Naive thymus-derived CD4-positive, alpha-beta T cell (primary cell): ENCODE measurements around the gene DCLRE1C. TPM values are rescaled to one million over a fixed set of nuclear protein-coding genes. Genes with fewer than 3 reads are reported as not detected.
A peak's percentile ranks its signal among the peaks of the same experiment; 100 is the strongest.

Experiments
- ATAC-seq: fragments of 150-1000 bp; cut with Tn5 transposase; 2 replicates; pipeline ENCODE4 v1.10.0; 2021; ENCODE audit warnings: mild to moderate bottlenecking, moderate library complexity
- CTCF ChIA-PET: fragments of 350-600 bp; sonication (Branson Sonifier 250); formaldehyde crosslinking; loops from one replicate; lab custom pipeline; 2021; ENCODE audit warnings: antibody characterized with exemption; lab: Charles Lee
- POLR2A ChIA-PET: fragments of 350-600 bp; sonication (Branson Sonifier 250); formaldehyde crosslinking; loops from one replicate; lab custom pipeline; 2021; ENCODE audit warnings: antibody characterized with exemption, inconsistent platforms; lab: Charles Lee
- DNase-seq, 9 donors: peaks; one replicate each; pipeline versions ENCODE4 v3.0.0 to v3.0.0-alpha.2; 2020 to 2022; ENCODE audit warnings: mixed read lengths in 1 of 9
- H3K27ac ChIP-seq: one replicate; pipeline ENCODE4 v1.7.0; 2013; ENCODE audit warnings: mild to moderate bottlenecking, low read depth, low read length, moderate library complexity
- H3K27me3 ChIP-seq, 2 donors: one replicate each; pipeline ENCODE4 v1.7.0; 2013; ENCODE audit warnings: low read length in 2 of 2, mild to moderate bottlenecking in 2 of 2, moderate library complexity in 2 of 2; ENCODE audit not compliant: control insufficient read depth in 2 of 2, insufficient read depth in 2 of 2
- H3K36me3 ChIP-seq, 3 experiments: 1 replicate in 2 of 3; 2 replicates in 1 of 3; pipeline ENCODE4 v1.7.0; 2013; ENCODE audit warnings: low read length in 3 of 3, mild to moderate bottlenecking in 3 of 3, moderate library complexity in 1 of 3; ENCODE audit not compliant: insufficient read depth in 3 of 3, control insufficient read depth in 2 of 3
- H3K4me1 ChIP-seq, 2 donors: one replicate each; pipeline ENCODE4 v1.7.0; 2013; ENCODE audit warnings: low read length in 2 of 2, mild to moderate bottlenecking in 2 of 2, moderate library complexity in 1 of 2; ENCODE audit not compliant: control insufficient read depth in 2 of 2, insufficient read depth in 2 of 2
- H3K4me3 ChIP-seq: 2 replicates; pipeline ENCODE4 v1.7.0; 2013; ENCODE audit warnings: mild to moderate bottlenecking, low read length
- H3K9me3 ChIP-seq, 3 experiments: 1 replicate in 2 of 3; 2 replicates in 1 of 3; pipeline ENCODE4 v1.7.0; 2013; ENCODE audit warnings: low read length in 3 of 3; ENCODE audit not compliant: control insufficient read depth in 2 of 3
- H3K27ac Mint-ChIP-seq, 9 donors: one replicate each; pipeline ENCODE4 v1.8.0; 2020 to 2022; ENCODE audit warnings: mixed read lengths in 9 of 9, mild to moderate bottlenecking in 8 of 9, moderate library complexity in 5 of 9, inconsistent platforms in 2 of 9
- H3K27me3 Mint-ChIP-seq, 5 donors: one replicate each; pipeline ENCODE4 v1.8.0; 2021 to 2022; ENCODE audit warnings: mixed read lengths in 5 of 5, mild to moderate bottlenecking in 1 of 5
- H3K36me3 Mint-ChIP-seq, 5 donors: one replicate each; pipeline ENCODE4 v1.8.0; 2020 to 2022; ENCODE audit warnings: mixed read lengths in 5 of 5, mild to moderate bottlenecking in 3 of 5, inconsistent platforms in 1 of 5
- H3K4me1 Mint-ChIP-seq, 7 donors: one replicate each; pipeline ENCODE4 v1.8.0; 2020 to 2022; ENCODE audit warnings: mixed read lengths in 7 of 7, mild to moderate bottlenecking in 3 of 7, inconsistent platforms in 1 of 7
- H3K4me3 Mint-ChIP-seq, 10 donors: one replicate each; pipeline ENCODE4 v1.8.0; 2020 to 2022; ENCODE audit warnings: mild to moderate bottlenecking in 10 of 10, mixed read lengths in 10 of 10, moderate library complexity in 6 of 10, inconsistent platforms in 2 of 10
- H3K9me3 Mint-ChIP-seq, 11 donors: one replicate each; pipeline ENCODE4 v1.8.0; 2020 to 2022; ENCODE audit warnings: mixed read lengths in 11 of 11, mild to moderate bottlenecking in 4 of 11, inconsistent platforms in 1 of 11, moderate library complexity in 1 of 11
- intact Hi-C, 2 donors: fragments of 100-400 bp; cut with micrococcal nuclease; formaldehyde crosslinking; loops; one replicate each; pipeline ENCODE4 v1.15.1; 2023
- polyA plus RNA-seq, 2 donors: library from polyadenylated mRNA; unstranded; fragments of 300-500 nt; fragmentation: Illumina TruSeq; gene quantifications; one replicate each; pipeline ENCODE4 v1.2.3, GENCODE V29; 2021
- total RNA-seq, 6 experiments: library from RNA in 5 of 6; stranded (reverse) in 5 of 6; gene quantifications; 1 replicate in 5 of 6; 2 replicates in 1 of 6; pipeline ENCODE4 v1.2.3 and lab custom pipeline; 2021 to 2026

Gene DCLRE1C
- total and polyA plus RNA-seq, 7 experiments from 2014 or later, result 16.4 to 38.7 (median 24.2) TPM

- H3K4me1 Mint-ChIP-seq, result peaks cover 7 to 42% (median 34%) of the 10 kb centered on the region in 7 donors
- no peaks in the 10 kb centered on the region for H3K9me3 ChIP-seq
- H3K4me3 Mint-ChIP-seq, result peak within 1 kb of the TSS; percentile 91 to 99 (median 96)
- H3K9me3 Mint-ChIP-seq, result peaks cover 0 to 4% (median 0%) of the 10 kb centered on the region in 11 donors
- ATAC-seq (peak; percentile 93), DNase-seq (peak; percentile 82 to 99 (median 90))
- peak within 1 kb of the TSS; percentile 97 for H3K4me3 ChIP-seq
- H3K27ac Mint-ChIP-seq, result peak within 1 kb of the TSS; percentile 93 to 98 (median 96)
- no peaks in the 10 kb centered on the region for H3K36me3 ChIP-seq
- peak within 1 kb of the TSS; percentile 81 for H3K27ac ChIP-seq
- H3K27me3 Mint-ChIP-seq, result no peaks in the 10 kb centered on the region
- H3K4me1 ChIP-seq, result peaks cover 9 to 10% of the 10 kb centered on the region in 2 donors
- ChIA-PET POLR2A (interaction anchor here (0.6 to 1.3 kb wide), 10 partner anchors 10 to 1658 kb away, joined by 3 to 7 read pairs (median 4); partner anchors contain the start of genes CDNF, HSPA14 and MSANTD7), CTCF (interaction anchor here (2.7 kb wide), 1 partner anchor 13 kb away, joined by 7 read pairs; no protein-coding TSS in a partner anchor)
- H3K27me3 ChIP-seq, result no peaks in the 10 kb centered on the region
- intact Hi-C loops, result loop anchor here (1.0 to 10.0 kb wide), 13 partner anchors 81 to 1855 kb away; partner anchors contain the start of genes CDNF (in 2 of the 2), HSPA14 (in 2 of the 2), MSANTD7 (in 2 of the 2) and NMT2 (in 2 of the 2)
- no peaks in the 10 kb centered on the region for H3K36me3 Mint-ChIP-seq
Measured at GRCh38 chr10:14959221-14960057, 5.5 kb upstream of the DCLRE1C start, which contains the start of gene MEIG1. Gene MEIG1 (plus strand): TSS chr10:14959388. CDS start chr10:14966469, 7,081 bp downstream.

- no peak for ATAC-seq
- Mint-ChIP-seq H3K9me3 (peaks cover 0 to 4% (median 0%) of the 10 kb centered on the region in 11 donors), H3K27ac (peak overlapping the region; percentile 93 to 98 (median 96)), H3K4me1 (peaks cover 8 to 45% (median 39%) of the 10 kb centered on the region in 7 donors), H3K4me3 (peak overlapping the region; percentile 91 to 99 (median 96)), H3K36me3 (no peaks in the 10 kb centered on the region), H3K27me3 (no peaks in the 10 kb centered on the region)
- Histone ChIP-seq H3K36me3 (no peaks in the 10 kb centered on the region), H3K4me1 (peaks cover 9 to 10% of the 10 kb centered on the region in 2 donors), H3K27ac (peak overlapping the region; percentile 81), H3K27me3 (no peaks in the 10 kb centered on the region), H3K4me3 (peak overlapping the region; percentile 97), H3K9me3 (no peaks in the 10 kb centered on the region)
- ChIA-PET CTCF (interaction anchor here (0.9 kb wide), 1 partner anchor 78 kb away, joined by 3 read pairs; no protein-coding TSS in a partner anchor), POLR2A (interaction anchor here (0.6 to 1.3 kb wide), 8 partner anchors 10 to 673 kb away, joined by 3 to 7 read pairs (median 4); partner anchors contain the start of genes CDNF, HSPA14 and MSANTD7)
- DNase-seq, result no peak
- intact Hi-C loops, result loop anchor here (1.0 to 10.0 kb wide), 13 partner anchors 81 to 1856 kb away; partner anchors contain the start of genes CDNF (in 2 of the 2), HSPA14 (in 2 of the 2), MSANTD7 (in 2 of the 2) and NMT2 (in 2 of the 2)
Measured at GRCh38 chr10:14958872-14959220, 5.0 kb upstream of the DCLRE1C start.

- no peaks in the 10 kb centered on the region for H3K27me3 ChIP-seq
- intact Hi-C loops, result loop anchor here (1.0 to 10.0 kb wide), 13 partner anchors 77 to 1860 kb away; partner anchors contain the start of genes CDNF (in 2 of the 2), HSPA14 (in 2 of the 2), MSANTD7 (in 2 of the 2) and PRPF18 (in 2 of the 2)
- no peaks in the 10 kb centered on the region for H3K9me3 ChIP-seq
- POLR2A ChIA-PET, result interaction anchor here (1.4 to 2.5 kb wide), 2 partner anchors 76 to 117 kb away, joined by 6 to 8 read pairs; partner anchors contain the start of genes CDNF, HSPA14, MSANTD7 and SUV39H2
- H3K36me3 ChIP-seq, result no peaks in the 10 kb centered on the region
- CTCF ChIA-PET, result interaction anchor here (1.2 kb wide), 2 partner anchors 17 to 254 kb away, joined by 3 to 4 read pairs; no protein-coding TSS in a partner anchor
- peaks cover 0 to 14% (median 0%) of the 10 kb centered on the region in 5 donors for H3K36me3 Mint-ChIP-seq
- peak overlapping the region; percentile 91 to 97 (median 96) for H3K27ac Mint-ChIP-seq
- H3K27me3 Mint-ChIP-seq, result no peaks in the 10 kb centered on the region
- peaks cover 26 to 32% of the 10 kb centered on the region in 2 donors for H3K4me1 ChIP-seq
- peaks cover 24 to 67% (median 62%) of the 10 kb centered on the region in 7 donors for H3K4me1 Mint-ChIP-seq
- peak overlapping the region; percentile 89 to 96 (median 92) for H3K4me3 Mint-ChIP-seq
- peak overlapping the region; percentile 97 for H3K4me3 ChIP-seq
- H3K27ac ChIP-seq, result peak overlapping the region; percentile 78
- ATAC-seq (no peak), DNase-seq (no peak)
- H3K9me3 Mint-ChIP-seq, result peaks cover 0 to 4% (median 0%) of the 10 kb centered on the region in 11 donors
Measured at GRCh38 chr10:14954934-14955333, 1.0 kb upstream of the DCLRE1C start.

- ATAC-seq (peak; percentile 48), DNase-seq (peak in 3 of 9 donors; percentile 5 to 26 (median 20))
- Mint-ChIP-seq H3K27ac (peak overlapping the region; percentile 91 to 97 (median 96)), H3K27me3 (no peaks in the 10 kb centered on the region), H3K4me1 (peaks cover 31 to 71% (median 63%) of the 10 kb centered on the region in 7 donors), H3K4me3 (peak overlapping the region; percentile 89 to 96 (median 92)), H3K9me3 (no peaks in the 10 kb centered on the region), H3K36me3 (peaks cover 0 to 22% (median 5%) of the 10 kb centered on the region in 5 donors)
- H3K9me3 ChIP-seq, result no peaks in the 10 kb centered on the region
- H3K27me3 ChIP-seq, result no peaks in the 10 kb centered on the region
- peaks cover 26 to 28% of the 10 kb centered on the region in 2 donors for H3K4me1 ChIP-seq
- intact Hi-C loops, result loop anchor here (5.0 to 10.0 kb wide), 7 partner anchors 306 to 1861 kb away; partner anchors contain the start of genes PRPF18 (in 1 of the 2), RSU1 (in 1 of the 2) and SEPHS1 (in 1 of the 2)
- H3K27ac ChIP-seq, result peak overlapping the region; percentile 78
- H3K4me3 ChIP-seq, result peak overlapping the region; percentile 97
- POLR2A ChIA-PET, result interaction anchor here (0.6 to 2.5 kb wide), 5 partner anchors 9 to 116 kb away, joined by 3 to 8 read pairs (median 5); partner anchors contain the start of genes CDNF, HSPA14, MSANTD7 and SUV39H2
- peaks cover 0 to 9% (median 0%) of the 10 kb centered on the region in 3 experiments for H3K36me3 ChIP-seq
- CTCF ChIA-PET, result interaction anchor here (0.5 to 1.2 kb wide), 5 partner anchors 18 to 1370 kb away, joined by 3 to 4 read pairs (median 3); no protein-coding TSS in a partner anchor
Measured at GRCh38 chr10:14953424-14954000, 384 bp downstream of the DCLRE1C start.

- H3K4me1 ChIP-seq, result peaks cover 26 to 28% of the 10 kb centered on the region in 2 donors
- peak overlapping the region; percentile 78 for H3K27ac ChIP-seq
- ATAC-seq, result no peak
- H3K27me3 ChIP-seq, result no peaks in the 10 kb centered on the region
- peak overlapping the region; percentile 89 to 96 (median 92) for H3K4me3 Mint-ChIP-seq
- H3K27me3 Mint-ChIP-seq, result no peaks in the 10 kb centered on the region
- peaks cover 0 to 22% (median 5%) of the 10 kb centered on the region in 5 donors for H3K36me3 Mint-ChIP-seq
- peak in 2 of 9 donors; percentile 6 to 8 for DNase-seq
- peaks cover 0 to 14% (median 4%) of the 10 kb centered on the region in 3 experiments for H3K36me3 ChIP-seq
- H3K27ac Mint-ChIP-seq, result peak overlapping the region; percentile 91 to 97 (median 96)
- peak overlapping the region; percentile 97 for H3K4me3 ChIP-seq
- CTCF ChIA-PET, result interaction anchor here (0.5 to 0.9 kb wide), 3 partner anchors 19 to 1369 kb away, joined by 3 to 4 read pairs (median 3); no protein-coding TSS in a partner anchor
- intact Hi-C loops, result loop anchor here (5.0 to 10.0 kb wide), 7 partner anchors 306 to 1862 kb away; partner anchors contain the start of genes PRPF18 (in 1 of the 2), RSU1 (in 1 of the 2) and SEPHS1 (in 1 of the 2)
- H3K9me3 ChIP-seq, result no peaks in the 10 kb centered on the region
- H3K9me3 Mint-ChIP-seq, result no peaks in the 10 kb centered on the region
- H3K4me1 Mint-ChIP-seq, result peaks cover 31 to 69% (median 60%) of the 10 kb centered on the region in 7 donors
- POLR2A ChIA-PET, result interaction anchor here (0.7 kb wide), 2 partner anchors 115 to 1359 kb away, joined by 4 to 6 read pairs; partner anchors contain the start of genes CDNF, HSPA14 and MSANTD7
Measured at GRCh38 chr10:14952851-14953423, 959 bp downstream of the DCLRE1C start.
